ENCODE measurements around the gene DSTYK. TPM values are rescaled to one million over a fixed set of nuclear protein-coding genes. Genes with fewer than 3 reads are reported as not detected.
"Not testable (repeated sequence)": the region's sequence is repeated elsewhere in the genome, so short reads cannot be mapped to it uniquely, and the experiment has no call there.

The DSTYK gene
- total RNA-seq, 1 experiment from 2014 or later, result 1.5 TPM

DNA sequence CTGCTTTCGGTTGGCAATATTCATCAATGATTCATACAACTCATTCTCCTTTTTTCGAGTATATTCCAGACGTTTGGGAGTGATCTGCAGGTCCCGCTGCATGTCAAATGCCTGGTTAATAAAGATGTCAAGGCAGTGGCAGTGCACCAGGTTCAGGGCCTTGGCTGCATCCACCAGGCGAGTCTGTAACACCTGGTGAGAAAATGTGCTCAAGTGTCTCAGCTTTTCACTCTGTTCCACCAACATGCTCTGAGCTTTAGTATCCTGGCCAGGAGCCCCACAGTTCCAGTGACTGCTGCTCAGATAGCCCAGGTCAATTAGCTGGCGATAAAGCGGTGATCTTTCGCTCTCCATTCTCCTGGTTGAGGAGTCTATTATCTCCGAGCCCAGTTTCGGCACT lies 42.3 kb downstream of the DSTYK start:
- no peaks in the 10 kb centered on the region for H3K9me3 ChIP-seq (ENCODE audit: low read length)
- H3K4me2 ChIP-seq (ENCODE audit: low read depth, low read length, poor library complexity, severe bottlenecking), result no peak overlapping the region
- no peak overlapping the region for H3K27ac ChIP-seq (ENCODE audit: low read length)
- no peak for DNase-seq
- H2AFZ ChIP-seq (ENCODE audit: low read length), result no peak overlapping the region
- H3K36me3 ChIP-seq (ENCODE audit: insufficient read depth, low read length), result no peaks in the 10 kb centered on the region
- no peaks in the 10 kb centered on the region for H3K79me2 ChIP-seq (ENCODE audit: low read length)
- no peaks in the 10 kb centered on the region for H3K9me2 ChIP-seq (replicated peaks; ENCODE audit: insufficient read depth, low read length)
- no peaks in the 10 kb centered on the region for H4K20me1 ChIP-seq (ENCODE audit: insufficient read depth, low read depth, low read length)
- H3K4me1 ChIP-seq (ENCODE audit: low read length), result no peaks in the 10 kb centered on the region
- no peaks in the 10 kb centered on the region for H3K27me3 ChIP-seq (ENCODE audit: low read length)
- no peak overlapping the region for H3K4me3 ChIP-seq (ENCODE audit: low read length)
- H3K9ac ChIP-seq (ENCODE audit: low read length), result no peak overlapping the region

DNA sequence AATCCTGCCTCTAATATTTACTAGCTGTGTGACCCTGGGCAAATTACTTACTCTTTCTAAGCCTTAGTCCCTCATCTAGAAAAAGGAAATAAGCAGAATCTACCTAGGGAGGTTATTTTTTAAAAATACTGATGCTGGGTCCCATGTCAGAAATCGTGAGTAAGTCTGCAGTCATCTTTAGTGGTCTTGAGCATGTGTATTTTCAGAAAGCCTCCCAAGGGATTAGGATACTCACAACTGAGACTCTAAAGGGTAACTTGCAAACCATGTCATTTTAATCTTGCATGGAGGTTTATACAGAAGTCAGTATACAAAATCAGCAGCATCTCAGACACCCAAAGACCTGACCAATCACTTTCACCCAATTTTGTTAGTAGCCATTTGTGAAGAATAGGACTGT lies 43.2 kb downstream of the DSTYK start:
- Histone ChIP-seq H3K4me1 (ENCODE audit: low read length) (no peaks in the 10 kb centered on the region), H3K9ac (ENCODE audit: low read length) (no peak overlapping the region), H3K27ac (ENCODE audit: low read length) (no peak overlapping the region), H2AFZ (ENCODE audit: low read length) (no peak overlapping the region), H3K9me3 (ENCODE audit: low read length) (no peaks in the 10 kb centered on the region), H3K27me3 (ENCODE audit: low read length) (no peaks in the 10 kb centered on the region), H4K20me1 (ENCODE audit: insufficient read depth, low read depth, low read length) (no peaks in the 10 kb centered on the region), H3K36me3 (ENCODE audit: insufficient read depth, low read length) (no peaks in the 10 kb centered on the region), H3K4me2 (ENCODE audit: low read depth, low read length, poor library complexity, severe bottlenecking) (no peak overlapping the region), H3K4me3 (ENCODE audit: low read length) (no peak overlapping the region), H3K9me2 (replicated peaks; ENCODE audit: insufficient read depth, low read length) (no peaks in the 10 kb centered on the region), H3K79me2 (ENCODE audit: low read length) (no peaks in the 10 kb centered on the region)
- no peak for DNase-seq

DNA sequence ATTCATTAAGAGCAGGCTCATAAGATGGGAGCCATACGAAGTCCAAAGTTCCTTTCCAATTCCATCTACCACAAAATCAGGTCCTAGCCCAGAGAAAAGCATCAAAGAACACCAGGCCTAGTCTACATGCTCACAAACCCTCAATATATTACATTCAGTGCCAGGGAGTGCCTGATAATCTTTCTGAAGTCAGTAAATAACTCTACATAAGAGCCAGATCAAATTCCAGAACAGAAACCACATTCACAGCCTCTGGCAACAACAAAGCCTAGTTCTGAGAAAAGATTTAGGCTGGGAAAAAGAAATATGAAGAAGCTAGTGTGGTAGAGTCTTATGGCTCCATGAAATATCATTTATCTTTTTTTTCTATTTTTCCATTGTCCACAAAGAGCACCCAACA lies 49.2 kb downstream of the DSTYK start:
- no peak overlapping the region for H3K4me2 ChIP-seq (ENCODE audit: low read depth, low read length, poor library complexity, severe bottlenecking)
- no peak overlapping the region for H3K4me3 ChIP-seq (ENCODE audit: low read length)
- no peaks in the 10 kb centered on the region for H3K27me3 ChIP-seq (ENCODE audit: low read length)
- no peaks in the 10 kb centered on the region for H3K9me3 ChIP-seq (ENCODE audit: low read length)
- no peak overlapping the region for H3K27ac ChIP-seq (ENCODE audit: low read length)
- H3K9me2 ChIP-seq (replicated peaks; ENCODE audit: insufficient read depth, low read length), result no peaks in the 10 kb centered on the region
- H3K4me1 ChIP-seq (ENCODE audit: low read length), result no peaks in the 10 kb centered on the region
- no peaks in the 10 kb centered on the region for H3K36me3 ChIP-seq (ENCODE audit: insufficient read depth, low read length)
- H3K79me2 ChIP-seq (ENCODE audit: low read length), result no peaks in the 10 kb centered on the region
- DNase-seq, result no peak
- no peak overlapping the region for H3K9ac ChIP-seq (ENCODE audit: low read length)
- H4K20me1 ChIP-seq (ENCODE audit: insufficient read depth, low read depth, low read length), result no peaks in the 10 kb centered on the region
- H2AFZ ChIP-seq (ENCODE audit: low read length), result no peak overlapping the region

DNA sequence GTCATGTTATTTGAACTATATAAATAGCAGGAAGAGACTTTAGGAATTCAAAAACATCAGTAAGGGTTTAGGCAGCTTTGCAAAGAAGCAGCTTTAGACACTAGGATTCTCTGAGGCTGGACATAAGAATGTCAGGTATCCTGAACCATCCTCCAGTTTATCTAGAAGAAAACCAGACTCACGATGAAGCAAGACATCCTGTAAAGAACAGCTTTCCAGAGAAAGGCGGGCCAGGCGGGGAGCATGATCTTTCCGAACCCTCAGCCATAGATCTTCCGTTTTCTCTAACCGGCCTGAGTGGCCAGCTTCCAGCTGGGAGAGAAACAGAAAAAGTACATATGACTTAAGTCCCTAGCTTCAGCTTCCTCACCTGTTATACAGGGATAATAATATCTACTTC lies 50.4 kb downstream of the DSTYK start:
- Histone ChIP-seq H3K36me3 (ENCODE audit: insufficient read depth, low read length) (no peaks in the 10 kb centered on the region; the same call in 1 of the 2 replicates), H3K79me2 (ENCODE audit: low read length) (no peaks in the 10 kb centered on the region), H3K4me1 (ENCODE audit: low read length) (no peaks in the 10 kb centered on the region), H3K27ac (ENCODE audit: low read length) (no peak overlapping the region), H2AFZ (ENCODE audit: low read length) (no peak overlapping the region), H4K20me1 (ENCODE audit: insufficient read depth, low read depth, low read length) (no peaks in the 10 kb centered on the region), H3K9ac (ENCODE audit: low read length) (no peak overlapping the region), H3K9me2 (replicated peaks; ENCODE audit: insufficient read depth, low read length) (no peaks in the 10 kb centered on the region), H3K9me3 (ENCODE audit: low read length) (peaks cover 3% of the 10 kb centered on the region; the same call in 1 of the 2 replicates), H3K27me3 (ENCODE audit: low read length) (no peaks in the 10 kb centered on the region), H3K4me2 (ENCODE audit: low read depth, low read length, poor library complexity, severe bottlenecking) (no peak overlapping the region), H3K4me3 (ENCODE audit: low read length) (no peak overlapping the region)
- DNase-seq, result no peak

DNA sequence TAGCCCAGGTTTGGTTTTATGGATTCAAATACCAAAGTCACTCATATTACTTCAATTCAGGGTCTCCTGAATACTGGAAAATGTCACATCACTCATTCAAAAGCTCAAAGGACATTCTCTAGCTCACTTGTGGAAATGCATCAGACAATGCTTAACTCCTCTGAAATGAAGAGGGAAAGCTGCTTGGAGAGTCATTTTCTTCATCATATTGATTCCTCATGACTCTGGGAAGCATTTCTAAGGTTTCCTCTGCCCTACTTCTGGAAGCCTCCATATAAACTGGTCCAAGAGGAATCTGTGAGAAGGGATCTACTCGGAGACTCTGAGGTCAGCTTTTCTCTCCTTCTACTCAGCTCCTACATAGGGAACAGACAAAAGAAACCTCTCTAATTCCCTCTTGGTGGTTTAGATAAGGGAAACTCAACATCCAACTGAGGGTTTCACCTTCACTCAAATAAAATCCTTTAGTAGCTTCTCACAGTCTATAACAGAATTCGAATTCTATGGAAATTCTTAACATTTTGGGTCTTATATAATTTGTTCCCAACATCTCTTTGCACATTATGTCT lies 53.4 kb downstream of the DSTYK start:
- no peak overlapping the region for H2AFZ ChIP-seq (ENCODE audit: low read length)
- no peaks in the 10 kb centered on the region; the same call in 1 of the 2 replicates for H3K36me3 ChIP-seq (ENCODE audit: insufficient read depth, low read length)
- peaks cover 4% of the 10 kb centered on the region; the same call in 1 of the 2 replicates for H3K9me3 ChIP-seq (ENCODE audit: low read length)
- H3K4me2 ChIP-seq (ENCODE audit: low read depth, low read length, poor library complexity, severe bottlenecking), result no peak overlapping the region
- H3K27me3 ChIP-seq (ENCODE audit: low read length), result no peaks in the 10 kb centered on the region
- no peaks in the 10 kb centered on the region for H3K79me2 ChIP-seq (ENCODE audit: low read length)
- no peak for DNase-seq
- H3K27ac ChIP-seq (ENCODE audit: low read length), result no peak overlapping the region
- no peaks in the 10 kb centered on the region for H4K20me1 ChIP-seq (ENCODE audit: insufficient read depth, low read depth, low read length)
- H3K9ac ChIP-seq (ENCODE audit: low read length), result no peak overlapping the region
- H3K4me1 ChIP-seq (ENCODE audit: low read length), result no peaks in the 10 kb centered on the region
- no peaks in the 10 kb centered on the region for H3K9me2 ChIP-seq (replicated peaks; ENCODE audit: insufficient read depth, low read length)
- no peak overlapping the region for H3K4me3 ChIP-seq (ENCODE audit: low read length)

DNA sequence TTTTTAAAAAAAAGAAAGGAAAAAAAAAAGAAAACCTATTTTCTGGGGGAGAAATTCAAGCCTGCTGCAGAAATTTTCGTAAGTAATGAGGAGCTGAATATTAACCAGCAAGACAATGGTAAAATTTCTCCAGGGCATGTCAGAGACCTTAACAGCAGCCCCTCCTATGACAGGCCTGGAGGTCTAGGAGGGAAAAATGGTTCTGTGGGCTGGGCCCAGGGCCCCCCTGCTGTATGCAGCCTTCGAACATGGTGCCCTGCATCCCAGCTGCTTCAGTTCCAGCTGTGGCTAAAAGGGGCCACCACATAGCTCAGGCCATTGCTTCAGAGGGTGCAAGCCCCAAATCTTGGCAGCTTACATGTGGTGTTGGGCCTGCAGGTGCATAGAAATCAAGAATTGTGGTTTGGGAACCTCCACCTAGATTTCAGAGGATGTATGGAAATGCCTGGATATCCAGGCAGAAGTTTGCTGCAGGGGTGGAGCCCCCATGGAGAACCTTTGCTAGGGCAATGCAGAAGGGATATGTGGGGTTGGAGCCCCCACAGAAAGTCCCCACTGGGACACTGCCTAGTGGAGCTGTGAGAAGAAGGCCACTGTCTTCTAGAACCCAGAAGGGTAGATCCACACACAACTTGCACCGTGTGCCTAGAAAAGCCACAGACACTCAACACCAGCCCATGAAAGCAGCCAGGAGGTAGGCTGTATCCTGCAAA lies 55.7 kb downstream of the DSTYK start:
- H3K9me2 ChIP-seq (replicated peaks; ENCODE audit: insufficient read depth, low read length); H3K9ac ChIP-seq (ENCODE audit: low read length); H3K4me3 ChIP-seq (ENCODE audit: low read length); H3K4me2 ChIP-seq (ENCODE audit: low read depth, low read length, poor library complexity, severe bottlenecking); H3K27me3 ChIP-seq (ENCODE audit: low read length); H3K4me1 ChIP-seq (ENCODE audit: low read length); H3K79me2 ChIP-seq (ENCODE audit: low read length); DNase-seq; H3K9me3 ChIP-seq (ENCODE audit: low read length); H3K36me3 ChIP-seq (ENCODE audit: insufficient read depth, low read length); H2AFZ ChIP-seq (ENCODE audit: low read length); H3K27ac ChIP-seq (ENCODE audit: low read length); H4K20me1 ChIP-seq (ENCODE audit: insufficient read depth, low read depth, low read length): not testable (repeated sequence)

DNA sequence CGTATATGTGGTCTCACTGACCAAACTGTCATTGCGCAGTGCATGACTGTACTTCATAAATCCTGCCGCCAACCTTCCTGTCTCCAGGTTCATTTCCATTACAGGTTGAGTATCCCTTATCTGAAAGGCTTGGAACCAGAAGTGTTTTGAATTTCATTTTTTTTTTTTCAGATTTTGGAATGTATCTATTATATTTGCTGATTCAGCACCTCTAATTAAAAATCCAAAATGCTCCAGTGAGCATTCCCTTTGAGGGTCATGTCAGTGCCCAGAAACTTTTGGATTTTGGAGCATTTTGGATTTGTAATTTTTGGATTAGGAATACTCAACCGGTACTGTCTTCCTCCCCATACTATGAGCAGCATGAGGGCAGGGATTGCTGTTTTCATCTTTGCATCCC lies 59.0 kb downstream of the DSTYK start:
- no peak overlapping the region for H3K27ac ChIP-seq (ENCODE audit: low read length)
- no peaks in the 10 kb centered on the region for H3K79me2 ChIP-seq (ENCODE audit: low read length)
- H3K27me3 ChIP-seq (ENCODE audit: low read length), result no peaks in the 10 kb centered on the region
- H3K4me2 ChIP-seq (ENCODE audit: low read depth, low read length, poor library complexity, severe bottlenecking), result no peak overlapping the region
- H3K4me3 ChIP-seq (ENCODE audit: low read length), result no peak overlapping the region
- no peaks in the 10 kb centered on the region for H3K4me1 ChIP-seq (ENCODE audit: low read length)
- no peaks in the 10 kb centered on the region; the same call in 1 of the 2 replicates for H3K36me3 ChIP-seq (ENCODE audit: insufficient read depth, low read length)
- H3K9me3 ChIP-seq (ENCODE audit: low read length), result peaks cover 4% of the 10 kb centered on the region; the same call in 1 of the 2 replicates
- no peak overlapping the region for H2AFZ ChIP-seq (ENCODE audit: low read length)
- no peak overlapping the region for H3K9ac ChIP-seq (ENCODE audit: low read length)
- no peaks in the 10 kb centered on the region for H3K9me2 ChIP-seq (replicated peaks; ENCODE audit: insufficient read depth, low read length)
- no peak for DNase-seq
- no peaks in the 10 kb centered on the region for H4K20me1 ChIP-seq (ENCODE audit: insufficient read depth, low read depth, low read length)

GRCh38 chr1:205150651-205151428 lies 60.7 kb downstream of the DSTYK start:
- Histone ChIP-seq H2AFZ (ENCODE audit: low read length) (no peak overlapping the region), H3K79me2 (ENCODE audit: low read length) (no peaks in the 10 kb centered on the region), H3K27me3 (ENCODE audit: low read length) (no peaks in the 10 kb centered on the region), H3K4me1 (ENCODE audit: low read length) (no peaks in the 10 kb centered on the region), H3K4me3 (ENCODE audit: low read length) (no peak overlapping the region), H3K9me2 (replicated peaks; ENCODE audit: insufficient read depth, low read length) (no peaks in the 10 kb centered on the region), H4K20me1 (ENCODE audit: insufficient read depth, low read depth, low read length) (no peaks in the 10 kb centered on the region), H3K27ac (ENCODE audit: low read length) (no peak overlapping the region), H3K4me2 (ENCODE audit: low read depth, low read length, poor library complexity, severe bottlenecking) (no peak overlapping the region), H3K9ac (ENCODE audit: low read length) (no peak overlapping the region), H3K9me3 (ENCODE audit: low read length) (no peaks in the 10 kb centered on the region; the same call in 1 of the 2 replicates), H3K36me3 (ENCODE audit: insufficient read depth, low read length) (no peaks in the 10 kb centered on the region)
- no peak for DNase-seq
